ENCODE measurements around the gene TRAF7.
"Not testable (repeated sequence)": the region's sequence is repeated elsewhere in the genome, so short reads cannot be mapped to it uniquely, and the experiment has no call there.

TRAF7 gene

GRCh38 chr16:2114885-2115590 is 40.5 kb upstream of the TRAF7 start:
- H3K36me3 Mint-ChIP-seq (ENCODE audit: insufficient read depth); H3K27ac Mint-ChIP-seq; DNase-seq; H3K4me3 Mint-ChIP-seq; H3K27me3 Mint-ChIP-seq; H3K4me1 Mint-ChIP-seq (ENCODE audit: low read depth in 2 of 2); ATAC-seq (replicated peaks); H3K9me3 Mint-ChIP-seq: not testable (repeated sequence)

DNA sequence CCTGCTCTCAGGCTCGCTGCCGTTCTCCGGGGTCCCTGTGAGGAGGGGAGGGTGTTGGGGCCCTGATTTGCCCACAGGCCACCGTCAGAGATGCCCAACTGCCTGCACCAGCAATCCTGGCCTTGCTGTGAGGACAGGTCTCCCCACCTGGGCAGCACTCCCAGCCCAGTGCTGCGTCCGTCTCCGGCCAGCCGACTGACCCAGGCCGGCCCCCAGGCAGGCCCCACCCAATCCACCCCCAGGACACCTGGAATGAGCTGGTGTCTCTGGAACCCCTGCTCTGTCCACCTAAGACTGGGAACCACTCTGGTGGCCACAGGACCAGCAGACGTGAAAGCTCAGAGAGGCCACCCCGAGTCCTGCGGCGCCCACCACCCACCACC is 40.0 kb upstream of the TRAF7 start:
- Mint-ChIP-seq H3K9me3 (no peaks in the 10 kb centered on the region), H3K27me3 (no peaks in the 10 kb centered on the region), H3K27ac (no peak overlapping the region), H3K36me3 (ENCODE audit: insufficient read depth) (peaks cover 6% of the 10 kb centered on the region), H3K4me1 (ENCODE audit: low read depth in 2 of 2) (peaks cover 0 to 5% of the 10 kb centered on the region in 2 donors), H3K4me3 (no peak overlapping the region)
- DNase-seq = no peak
- ATAC-seq (replicated peaks) = no peak

- DNase-seq; H3K36me3 Mint-ChIP-seq (ENCODE audit: insufficient read depth); H3K27ac Mint-ChIP-seq; ATAC-seq (replicated peaks); H3K4me3 Mint-ChIP-seq; H3K27me3 Mint-ChIP-seq; H3K4me1 Mint-ChIP-seq (ENCODE audit: low read depth in 2 of 2); H3K9me3 Mint-ChIP-seq: not testable (repeated sequence)
Measured at GRCh38 chr16:2116428-2116827, 39.2 kb upstream of the TRAF7 start.

DNA sequence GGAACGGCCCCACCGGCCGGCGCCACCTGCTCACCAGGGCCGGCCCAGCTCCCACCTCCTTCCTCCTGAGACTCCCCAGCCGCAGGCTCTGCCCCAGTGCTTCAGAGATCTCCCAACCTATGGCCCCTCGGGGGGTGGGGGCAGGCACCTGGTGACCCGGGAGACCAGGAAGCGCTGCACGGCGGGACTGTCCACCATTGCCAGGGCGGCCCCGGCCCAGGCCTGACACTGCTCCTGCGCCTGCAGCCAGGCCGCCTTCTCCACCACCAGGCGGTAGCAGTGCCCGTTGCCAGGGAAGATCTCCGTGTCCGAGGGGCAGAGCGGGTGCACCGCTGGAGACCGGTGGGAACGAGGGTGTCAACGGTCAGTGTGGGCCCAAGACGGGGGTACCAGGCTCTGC is 38.2 kb upstream of the TRAF7 start:
- H3K4me3 Mint-ChIP-seq; H3K27me3 Mint-ChIP-seq; H3K4me1 Mint-ChIP-seq (ENCODE audit: low read depth in 2 of 2); H3K36me3 Mint-ChIP-seq (ENCODE audit: insufficient read depth); ATAC-seq (replicated peaks); DNase-seq; H3K9me3 Mint-ChIP-seq; H3K27ac Mint-ChIP-seq: not testable (repeated sequence)

DNA sequence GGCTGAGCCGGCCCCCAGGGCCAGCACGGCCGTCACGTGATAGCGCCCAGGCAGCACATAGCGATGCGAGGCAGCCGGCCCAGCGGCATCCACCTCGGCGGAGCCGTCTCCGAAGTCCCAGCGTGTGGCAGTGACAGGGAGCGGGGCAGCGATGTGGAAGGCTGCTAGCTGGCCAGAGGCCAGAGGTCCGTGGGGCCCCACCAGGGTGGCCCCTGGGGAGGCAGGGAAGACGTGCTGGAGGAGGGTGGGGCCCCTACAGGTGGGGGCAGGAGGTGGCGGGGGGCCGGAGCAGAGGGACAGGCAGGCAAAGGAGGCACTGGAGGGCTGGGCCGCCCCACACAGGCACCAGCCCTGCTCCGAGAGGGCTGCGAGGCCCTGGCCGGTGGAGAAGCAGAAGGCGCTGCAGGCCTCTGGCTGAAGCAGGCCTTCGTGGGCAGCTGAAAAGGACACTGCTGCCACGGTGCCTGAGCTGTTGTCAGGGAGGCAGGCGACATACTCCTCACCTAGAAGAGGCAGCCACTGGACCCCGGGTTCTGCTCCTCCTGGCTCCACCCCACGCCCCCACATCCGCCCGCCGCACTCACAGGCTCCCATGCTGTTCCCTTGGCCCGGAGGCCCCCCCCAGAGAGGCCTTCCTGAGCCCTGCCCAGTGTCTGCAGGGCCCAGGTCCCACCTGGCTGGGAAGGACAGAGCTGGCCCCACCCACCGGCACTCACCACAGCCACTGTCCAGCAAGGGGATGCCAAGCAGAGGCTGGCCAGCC is 37.4 kb upstream of the TRAF7 start:
- H3K36me3 Mint-ChIP-seq (ENCODE audit: insufficient read depth); H3K4me3 Mint-ChIP-seq; H3K4me1 Mint-ChIP-seq (ENCODE audit: low read depth in 2 of 2); H3K27ac Mint-ChIP-seq; ATAC-seq (replicated peaks); H3K27me3 Mint-ChIP-seq; H3K9me3 Mint-ChIP-seq; DNase-seq: not testable (repeated sequence)

DNA sequence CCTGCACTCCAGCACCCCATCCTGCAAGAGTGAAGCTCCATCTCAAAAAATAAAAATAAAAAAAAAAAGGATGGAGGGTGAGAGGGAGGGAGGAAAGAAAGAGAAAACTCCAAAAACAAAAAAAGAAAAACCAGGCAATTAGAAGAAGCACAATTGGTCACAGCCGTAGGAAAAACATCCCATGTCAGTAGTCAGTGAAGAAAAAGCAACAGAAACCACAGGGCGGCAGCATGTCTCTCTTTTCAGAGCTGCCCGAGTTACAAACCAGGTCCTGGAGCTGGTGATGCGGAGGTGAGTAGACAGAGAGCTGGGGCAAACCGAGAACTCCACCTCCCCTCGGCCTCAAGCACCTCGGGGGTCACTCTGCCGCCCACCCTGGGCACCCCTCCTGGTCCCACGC is 34.3 kb upstream of the TRAF7 start:
- DNase-seq; H3K4me1 Mint-ChIP-seq (ENCODE audit: low read depth in 2 of 2); H3K9me3 Mint-ChIP-seq; H3K27ac Mint-ChIP-seq; H3K4me3 Mint-ChIP-seq; H3K27me3 Mint-ChIP-seq; H3K36me3 Mint-ChIP-seq (ENCODE audit: insufficient read depth): not testable (repeated sequence)
- peak; percentile 53 for ATAC-seq (replicated peaks)

GRCh38 chr16:2121853-2122252 is 33.7 kb upstream of the TRAF7 start:
- Mint-ChIP-seq H3K27me3 (no peaks in the 10 kb centered on the region), H3K9me3 (no peaks in the 10 kb centered on the region), H3K27ac (no peak overlapping the region), H3K4me1 (ENCODE audit: low read depth in 2 of 2) (peaks cover 7 to 8% of the 10 kb centered on the region in 2 donors), H3K36me3 (ENCODE audit: insufficient read depth) (peaks cover 6% of the 10 kb centered on the region), H3K4me3 (no peak overlapping the region)
- ATAC-seq (replicated peaks) (no peak), DNase-seq (no peak)

DNA sequence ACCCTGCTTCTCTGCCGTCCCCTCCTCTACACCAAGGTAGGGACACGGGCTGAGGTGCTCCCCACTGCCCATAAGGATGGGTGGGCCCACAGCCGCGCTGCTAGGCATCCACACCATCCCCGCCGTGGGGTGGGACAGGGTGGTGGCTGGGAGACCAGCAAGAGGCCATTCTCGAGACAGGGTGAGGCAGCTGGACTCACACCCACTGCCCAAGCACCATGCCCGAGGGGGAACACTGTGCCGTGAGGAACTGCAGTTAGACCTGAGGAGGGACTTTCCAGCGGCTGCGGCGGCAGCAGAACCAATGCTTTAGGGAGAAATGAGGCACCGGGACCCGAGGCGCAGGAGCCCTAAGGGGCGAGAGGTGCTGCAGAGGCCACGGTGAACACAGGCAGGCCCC is 33.2 kb upstream of the TRAF7 start:
- H3K4me1 Mint-ChIP-seq (ENCODE audit: low read depth in 2 of 2) = peaks cover 7 to 10% of the 10 kb centered on the region in 2 donors
- H3K27ac Mint-ChIP-seq = no peak overlapping the region
- no peak overlapping the region for H3K4me3 Mint-ChIP-seq
- H3K9me3 Mint-ChIP-seq = no peaks in the 10 kb centered on the region
- no peaks in the 10 kb centered on the region for H3K27me3 Mint-ChIP-seq
- no peak for DNase-seq
- ATAC-seq (replicated peaks) = no peak
- peaks cover 11% of the 10 kb centered on the region for H3K36me3 Mint-ChIP-seq (ENCODE audit: insufficient read depth)

GRCh38 chr16:2122934-2123683 is 32.5 kb upstream of the TRAF7 start:
- H3K4me1 Mint-ChIP-seq (ENCODE audit: low read depth in 2 of 2) = peaks cover 7 to 10% of the 10 kb centered on the region in 2 donors
- H3K27ac Mint-ChIP-seq; H3K9me3 Mint-ChIP-seq; DNase-seq; ATAC-seq (replicated peaks); H3K27me3 Mint-ChIP-seq; H3K4me3 Mint-ChIP-seq: not testable (repeated sequence)
- H3K36me3 Mint-ChIP-seq (ENCODE audit: insufficient read depth) = peaks cover 11% of the 10 kb centered on the region

GRCh38 chr16:2123706-2124376 is 31.7 kb upstream of the TRAF7 start:
- H3K4me1 Mint-ChIP-seq (ENCODE audit: low read depth in 2 of 2) = peaks cover 11 to 15% of the 10 kb centered on the region in 2 donors
- H3K4me3 Mint-ChIP-seq; ATAC-seq (replicated peaks); H3K9me3 Mint-ChIP-seq; H3K27ac Mint-ChIP-seq; H3K27me3 Mint-ChIP-seq; DNase-seq: not testable (repeated sequence)
- peaks cover 11% of the 10 kb centered on the region for H3K36me3 Mint-ChIP-seq (ENCODE audit: insufficient read depth)

DNA sequence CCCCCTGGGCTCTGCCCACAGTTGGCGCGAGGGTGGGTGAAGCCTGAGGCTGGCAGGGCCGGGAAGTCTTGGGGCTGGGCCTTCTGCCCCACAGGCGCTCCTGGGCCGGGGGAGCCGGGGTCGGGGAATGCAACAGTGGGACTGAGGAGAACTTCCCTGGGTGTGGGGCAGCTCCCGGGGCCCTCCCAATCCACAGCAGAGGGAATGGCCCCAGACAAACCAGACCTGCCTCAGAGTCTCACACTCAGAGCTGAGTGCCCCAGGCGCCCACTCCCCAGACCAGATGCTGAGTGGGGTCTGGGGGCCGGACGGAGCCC is 31.2 kb upstream of the TRAF7 start:
- not testable (repeated sequence) for ATAC-seq (replicated peaks); H3K4me3 Mint-ChIP-seq; H3K9me3 Mint-ChIP-seq; H3K27ac Mint-ChIP-seq; DNase-seq; H3K27me3 Mint-ChIP-seq
- H3K4me1 Mint-ChIP-seq (ENCODE audit: low read depth in 2 of 2) = peaks cover 11 to 15% of the 10 kb centered on the region in 2 donors
- H3K36me3 Mint-ChIP-seq (ENCODE audit: insufficient read depth) = peaks cover 11% of the 10 kb centered on the region

- H3K4me1 Mint-ChIP-seq (ENCODE audit: low read depth in 2 of 2) = peaks cover 11 to 15% of the 10 kb centered on the region in 2 donors
- H3K4me3 Mint-ChIP-seq; DNase-seq; H3K27me3 Mint-ChIP-seq; H3K9me3 Mint-ChIP-seq; H3K27ac Mint-ChIP-seq; ATAC-seq (replicated peaks): not testable (repeated sequence)
- H3K36me3 Mint-ChIP-seq (ENCODE audit: insufficient read depth) = peaks cover 11% of the 10 kb centered on the region
Measured at GRCh38 chr16:2124694-2125444, 30.7 kb upstream of the TRAF7 start.

- not testable (repeated sequence) for H3K27me3 Mint-ChIP-seq; ATAC-seq (replicated peaks); DNase-seq; H3K4me3 Mint-ChIP-seq; H3K27ac Mint-ChIP-seq; H3K9me3 Mint-ChIP-seq
- Mint-ChIP-seq H3K36me3 (ENCODE audit: insufficient read depth) (peaks cover 11% of the 10 kb centered on the region), H3K4me1 (ENCODE audit: low read depth in 2 of 2) (peaks cover 6 to 15% of the 10 kb centered on the region in 2 donors)
Measured at GRCh38 chr16:2125609-2126008, 30.0 kb upstream of the TRAF7 start.
